Measurements from ENCODE around the gene SBF1.
"Not testable (repeated sequence)": the region's sequence is repeated elsewhere in the genome, so short reads cannot be mapped to it uniquely, and the experiment has no call there.

SBF1 gene, protein sequence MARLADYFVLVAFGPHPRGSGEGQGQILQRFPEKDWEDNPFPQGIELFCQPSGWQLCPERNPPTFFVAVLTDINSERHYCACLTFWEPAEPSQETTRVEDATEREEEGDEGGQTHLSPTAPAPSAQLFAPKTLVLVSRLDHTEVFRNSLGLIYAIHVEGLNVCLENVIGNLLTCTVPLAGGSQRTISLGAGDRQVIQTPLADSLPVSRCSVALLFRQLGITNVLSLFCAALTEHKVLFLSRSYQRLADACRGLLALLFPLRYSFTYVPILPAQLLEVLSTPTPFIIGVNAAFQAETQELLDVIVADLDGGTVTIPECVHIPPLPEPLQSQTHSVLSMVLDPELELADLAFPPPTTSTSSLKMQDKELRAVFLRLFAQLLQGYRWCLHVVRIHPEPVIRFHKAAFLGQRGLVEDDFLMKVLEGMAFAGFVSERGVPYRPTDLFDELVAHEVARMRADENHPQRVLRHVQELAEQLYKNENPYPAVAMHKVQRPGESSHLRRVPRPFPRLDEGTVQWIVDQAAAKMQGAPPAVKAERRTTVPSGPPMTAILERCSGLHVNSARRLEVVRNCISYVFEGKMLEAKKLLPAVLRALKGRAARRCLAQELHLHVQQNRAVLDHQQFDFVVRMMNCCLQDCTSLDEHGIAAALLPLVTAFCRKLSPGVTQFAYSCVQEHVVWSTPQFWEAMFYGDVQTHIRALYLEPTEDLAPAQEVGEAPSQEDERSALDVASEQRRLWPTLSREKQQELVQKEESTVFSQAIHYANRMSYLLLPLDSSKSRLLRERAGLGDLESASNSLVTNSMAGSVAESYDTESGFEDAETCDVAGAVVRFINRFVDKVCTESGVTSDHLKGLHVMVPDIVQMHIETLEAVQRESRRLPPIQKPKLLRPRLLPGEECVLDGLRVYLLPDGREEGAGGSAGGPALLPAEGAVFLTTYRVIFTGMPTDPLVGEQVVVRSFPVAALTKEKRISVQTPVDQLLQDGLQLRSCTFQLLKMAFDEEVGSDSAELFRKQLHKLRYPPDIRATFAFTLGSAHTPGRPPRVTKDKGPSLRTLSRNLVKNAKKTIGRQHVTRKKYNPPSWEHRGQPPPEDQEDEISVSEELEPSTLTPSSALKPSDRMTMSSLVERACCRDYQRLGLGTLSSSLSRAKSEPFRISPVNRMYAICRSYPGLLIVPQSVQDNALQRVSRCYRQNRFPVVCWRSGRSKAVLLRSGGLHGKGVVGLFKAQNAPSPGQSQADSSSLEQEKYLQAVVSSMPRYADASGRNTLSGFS (N-terminal part only)

GRCh38 chr22:50474710-50475651 is at the start of gene SBF1:
Gene SBF1, minus strand, starts transcription at chr22:50475035. Its CDS starts 195 bp downstream, at chr22:50474840.
- Histone ChIP-seq H3K4me3 (ENCODE audit: low read depth, low read length) (peak within 1 kb of the TSS; percentile 60), H3K27me3 (ENCODE audit: control insufficient read depth, insufficient read depth, low read length) (peaks cover 3% of the 10 kb centered on the region), H3K4me1 (ENCODE audit: control insufficient read depth, insufficient read depth, low read length) (peaks cover 8% of the 10 kb centered on the region), H3K9ac (ENCODE audit: low read depth, low read length) (peak within 1 kb of the TSS; percentile 54), H3K9me3 (ENCODE audit: control insufficient read depth, insufficient read depth, low read length) (no peaks in the 10 kb centered on the region), H3K36me3 (ENCODE audit: control insufficient read depth, insufficient read depth, low read length) (peaks cover 14% of the 10 kb centered on the region)

DNA sequence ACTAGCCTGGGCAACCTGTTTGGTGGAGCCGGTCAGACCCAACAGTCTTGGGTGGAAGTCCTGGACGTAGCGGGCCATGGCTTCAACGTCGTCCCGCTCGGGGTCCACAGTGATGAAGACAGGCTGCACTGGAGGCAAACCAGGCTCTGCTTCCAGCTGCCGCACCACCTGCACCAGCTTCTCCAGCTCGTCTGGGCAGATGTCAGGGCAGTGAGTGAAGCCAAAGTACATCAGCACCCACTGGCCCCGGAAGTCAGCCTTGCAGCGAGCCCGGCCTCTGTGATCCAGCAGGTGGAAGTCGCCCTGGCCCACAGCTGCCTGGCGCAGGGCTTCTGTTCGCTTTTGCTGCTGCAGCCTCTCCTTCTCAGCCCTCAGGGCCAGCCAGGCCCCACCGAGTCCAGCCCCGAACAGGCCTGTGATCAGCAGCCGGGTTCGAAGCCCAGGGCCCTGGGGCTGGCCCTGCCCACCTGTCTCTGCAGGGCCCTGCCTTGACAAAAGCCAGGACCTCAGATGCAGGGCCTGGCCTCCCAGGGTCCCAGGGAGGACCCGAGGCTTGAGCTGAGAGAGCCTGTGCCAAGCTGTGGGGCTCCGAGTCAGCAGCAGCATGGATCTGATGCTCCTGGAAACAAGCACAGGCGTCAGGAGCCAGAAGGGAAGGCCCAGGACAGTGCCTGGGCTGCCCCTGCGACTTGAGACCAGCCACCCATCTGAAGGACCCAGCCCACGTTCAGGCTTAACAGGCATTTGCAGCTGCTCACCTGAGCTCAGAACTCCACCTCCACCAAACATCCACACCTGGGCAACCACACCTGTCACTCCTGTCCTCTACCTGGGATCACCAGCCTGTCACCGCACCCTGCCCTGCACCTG is 49.2 kb upstream of the SBF1 start:
- peaks cover 22% of the 10 kb centered on the region for H3K27me3 ChIP-seq (ENCODE audit: control insufficient read depth, insufficient read depth, low read length)
- peak overlapping the region; percentile 76 for H3K4me3 ChIP-seq (ENCODE audit: low read depth, low read length)
- H3K9ac ChIP-seq (ENCODE audit: low read depth, low read length), result peak overlapping the region; percentile 87
- no peaks in the 10 kb centered on the region for H3K9me3 ChIP-seq (ENCODE audit: control insufficient read depth, insufficient read depth, low read length)
- peaks cover 28% of the 10 kb centered on the region for H3K36me3 ChIP-seq (ENCODE audit: control insufficient read depth, insufficient read depth, low read length)
- no peaks in the 10 kb centered on the region for H3K4me1 ChIP-seq (ENCODE audit: control insufficient read depth, insufficient read depth, low read length)

DNA sequence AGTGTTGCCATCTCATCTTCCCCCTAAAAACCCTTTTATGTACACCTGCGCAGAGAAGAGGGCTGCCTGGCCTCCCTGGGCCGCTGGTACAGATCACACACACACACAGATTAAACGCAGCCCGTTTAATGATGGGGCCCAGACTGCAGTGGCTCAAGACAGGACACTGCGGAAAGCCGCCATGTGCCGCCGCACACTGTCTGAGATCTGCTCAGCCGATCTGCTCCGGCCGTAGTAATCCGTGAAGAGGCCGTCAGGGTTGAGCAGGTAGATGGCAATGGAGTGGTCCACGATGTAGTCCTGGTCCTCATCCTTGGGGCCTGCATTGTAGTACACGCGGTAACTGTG is 48.6 kb upstream of the SBF1 start:
- Histone ChIP-seq H3K9ac (ENCODE audit: low read depth, low read length) (no peak overlapping the region), H3K36me3 (ENCODE audit: control insufficient read depth, insufficient read depth, low read length) (peaks cover 29% of the 10 kb centered on the region), H3K9me3 (ENCODE audit: control insufficient read depth, insufficient read depth, low read length) (no peaks in the 10 kb centered on the region), H3K27me3 (ENCODE audit: control insufficient read depth, insufficient read depth, low read length) (peaks cover 15% of the 10 kb centered on the region), H3K4me3 (ENCODE audit: low read depth, low read length) (no peak overlapping the region), H3K4me1 (ENCODE audit: control insufficient read depth, insufficient read depth, low read length) (no peaks in the 10 kb centered on the region)

- Histone ChIP-seq H3K9ac (ENCODE audit: low read depth, low read length) (no peak overlapping the region), H3K4me1 (ENCODE audit: control insufficient read depth, insufficient read depth, low read length) (no peaks in the 10 kb centered on the region), H3K36me3 (ENCODE audit: control insufficient read depth, insufficient read depth, low read length) (peaks cover 31% of the 10 kb centered on the region), H3K9me3 (ENCODE audit: control insufficient read depth, insufficient read depth, low read length) (no peaks in the 10 kb centered on the region), H3K4me3 (ENCODE audit: low read depth, low read length) (no peak overlapping the region), H3K27me3 (ENCODE audit: control insufficient read depth, insufficient read depth, low read length) (peaks cover 10% of the 10 kb centered on the region)
Measured at GRCh38 chr22:50522806-50523438, 48.1 kb upstream of the SBF1 start.

DNA sequence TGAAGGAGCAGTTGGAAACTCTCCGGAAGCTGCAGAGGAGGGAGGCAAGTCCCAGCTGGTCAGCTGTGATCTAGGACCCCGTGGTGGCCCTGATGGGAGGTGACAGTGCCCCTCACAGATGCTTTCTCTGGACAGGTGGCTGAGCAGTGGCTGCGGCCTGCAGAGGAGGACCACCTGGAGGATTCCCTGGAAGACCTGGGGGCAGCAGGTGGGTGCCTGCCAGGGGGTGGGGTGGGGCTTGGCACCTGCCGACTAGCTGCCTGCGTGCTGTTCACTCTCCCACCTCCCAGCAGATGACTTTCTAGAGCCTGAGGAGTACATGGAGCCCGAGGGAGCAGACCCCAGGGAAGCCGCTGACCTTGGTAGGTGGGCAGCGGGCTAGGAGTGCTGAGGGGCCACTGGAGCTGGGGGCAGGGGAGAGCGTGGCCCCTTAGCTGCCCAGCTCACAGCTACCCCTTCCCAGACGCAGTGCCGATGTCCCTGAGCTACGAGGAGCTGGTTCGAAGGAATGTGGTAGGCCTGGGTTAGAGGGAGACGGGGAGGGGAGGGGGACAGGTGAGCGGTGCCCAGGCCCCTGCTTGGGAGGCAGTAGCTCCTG is 47.5 kb upstream of the SBF1 start:
- Histone ChIP-seq H3K27me3 (ENCODE audit: control insufficient read depth, insufficient read depth, low read length) (peaks cover 4% of the 10 kb centered on the region), H3K36me3 (ENCODE audit: control insufficient read depth, insufficient read depth, low read length) (peaks cover 38% of the 10 kb centered on the region), H3K9ac (ENCODE audit: low read depth, low read length) (no peak overlapping the region), H3K9me3 (ENCODE audit: control insufficient read depth, insufficient read depth, low read length) (no peaks in the 10 kb centered on the region), H3K4me1 (ENCODE audit: control insufficient read depth, insufficient read depth, low read length) (no peaks in the 10 kb centered on the region), H3K4me3 (ENCODE audit: low read depth, low read length) (no peak overlapping the region)

- no peaks in the 10 kb centered on the region for H3K9me3 ChIP-seq (ENCODE audit: control insufficient read depth, insufficient read depth, low read length)
- H3K9ac ChIP-seq (ENCODE audit: low read depth, low read length), result no peak overlapping the region
- peaks cover 43% of the 10 kb centered on the region for H3K36me3 ChIP-seq (ENCODE audit: control insufficient read depth, insufficient read depth, low read length)
Measured at GRCh38 chr22:50521710-50522109, 46.9 kb upstream of the SBF1 start.

DNA sequence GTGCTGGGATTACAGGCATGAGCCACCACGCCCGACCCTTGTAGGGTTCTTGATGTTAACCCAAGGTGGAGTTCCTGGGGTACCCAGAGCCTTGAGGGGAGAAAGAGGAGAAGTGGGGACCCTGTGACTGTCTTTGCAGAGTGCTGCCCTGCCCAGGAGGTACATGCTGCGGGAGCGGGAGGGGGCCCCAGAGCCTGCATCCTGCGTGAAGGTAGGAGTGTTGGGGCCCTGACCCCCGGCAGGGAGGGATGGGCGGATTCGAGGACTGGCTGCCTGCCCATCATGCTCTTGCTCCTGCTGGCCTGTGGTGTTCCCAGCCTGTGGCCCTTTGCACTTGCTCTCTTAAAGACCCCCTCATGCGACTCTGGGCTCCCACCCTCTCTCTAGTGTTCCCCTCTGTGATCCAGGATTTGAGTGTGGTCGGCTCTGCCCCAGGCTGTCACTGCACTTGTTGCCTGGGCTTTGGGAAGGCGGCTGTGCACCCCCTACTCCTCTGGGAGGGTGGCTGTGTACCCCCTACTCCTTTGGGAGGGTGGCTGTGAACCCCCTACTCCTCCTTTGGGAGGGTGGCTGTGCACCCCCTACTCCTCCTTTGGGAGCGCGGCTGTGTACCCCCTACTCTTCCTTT is 46.1 kb upstream of the SBF1 start:
- Histone ChIP-seq H3K4me3 (ENCODE audit: low read depth, low read length) (no peak overlapping the region), H3K4me1 (ENCODE audit: control insufficient read depth, insufficient read depth, low read length) (no peaks in the 10 kb centered on the region), H3K9me3 (ENCODE audit: control insufficient read depth, insufficient read depth, low read length) (no peaks in the 10 kb centered on the region), H3K27me3 (ENCODE audit: control insufficient read depth, insufficient read depth, low read length) (no peaks in the 10 kb centered on the region), H3K36me3 (ENCODE audit: control insufficient read depth, insufficient read depth, low read length) (peaks cover 47% of the 10 kb centered on the region), H3K9ac (ENCODE audit: low read depth, low read length) (no peak overlapping the region)

More at GRCh38 chr22:50521710-50522109, 46.9 kb upstream of the SBF1 start:
- Histone ChIP-seq H3K27me3 (ENCODE audit: control insufficient read depth, insufficient read depth, low read length) (no peaks in the 10 kb centered on the region), H3K4me1 (ENCODE audit: control insufficient read depth, insufficient read depth, low read length) (no peaks in the 10 kb centered on the region), H3K4me3 (ENCODE audit: low read depth, low read length) (no peak overlapping the region)

DNA sequence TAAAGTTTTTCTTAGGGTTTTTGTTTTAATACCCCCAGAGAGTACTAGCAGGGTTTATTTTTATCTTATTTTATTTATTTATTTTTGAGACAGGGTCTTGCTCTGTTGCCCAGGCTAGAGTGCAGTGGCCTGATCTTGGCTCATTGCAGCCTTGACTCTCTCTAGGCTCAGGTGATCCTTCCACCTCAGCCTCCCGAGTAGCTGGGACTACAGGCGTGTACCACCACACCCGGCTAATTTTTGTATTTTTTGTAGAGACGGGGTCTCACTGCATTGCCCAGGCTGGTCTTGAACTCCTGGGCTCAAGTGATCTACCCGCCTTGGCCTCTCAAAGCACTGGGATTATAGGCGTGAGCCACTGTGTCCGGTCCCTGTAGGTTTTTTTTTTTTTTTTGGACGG is 45.3 kb upstream of the SBF1 start:
- H3K4me1 ChIP-seq (ENCODE audit: control insufficient read depth, insufficient read depth, low read length); H3K9me3 ChIP-seq (ENCODE audit: control insufficient read depth, insufficient read depth, low read length); H3K4me3 ChIP-seq (ENCODE audit: low read depth, low read length); H3K27me3 ChIP-seq (ENCODE audit: control insufficient read depth, insufficient read depth, low read length); H3K9ac ChIP-seq (ENCODE audit: low read depth, low read length): not testable (repeated sequence)
- H3K36me3 ChIP-seq (ENCODE audit: control insufficient read depth, insufficient read depth, low read length), result peaks cover 47% of the 10 kb centered on the region

- Histone ChIP-seq H3K4me3 (ENCODE audit: low read depth, low read length) (no peak overlapping the region), H3K36me3 (ENCODE audit: control insufficient read depth, insufficient read depth, low read length) (peaks cover 49% of the 10 kb centered on the region), H3K4me1 (ENCODE audit: control insufficient read depth, insufficient read depth, low read length) (no peaks in the 10 kb centered on the region), H3K9ac (ENCODE audit: low read depth, low read length) (no peak overlapping the region), H3K27me3 (ENCODE audit: control insufficient read depth, insufficient read depth, low read length) (no peaks in the 10 kb centered on the region), H3K9me3 (ENCODE audit: control insufficient read depth, insufficient read depth, low read length) (no peaks in the 10 kb centered on the region)
Measured at GRCh38 chr22:50519151-50519550, 44.3 kb upstream of the SBF1 start.

Measured in iPS-15b (cell line).